Measurements from ENCODE around the gene RGS2.

Gene RGS2

DNA sequence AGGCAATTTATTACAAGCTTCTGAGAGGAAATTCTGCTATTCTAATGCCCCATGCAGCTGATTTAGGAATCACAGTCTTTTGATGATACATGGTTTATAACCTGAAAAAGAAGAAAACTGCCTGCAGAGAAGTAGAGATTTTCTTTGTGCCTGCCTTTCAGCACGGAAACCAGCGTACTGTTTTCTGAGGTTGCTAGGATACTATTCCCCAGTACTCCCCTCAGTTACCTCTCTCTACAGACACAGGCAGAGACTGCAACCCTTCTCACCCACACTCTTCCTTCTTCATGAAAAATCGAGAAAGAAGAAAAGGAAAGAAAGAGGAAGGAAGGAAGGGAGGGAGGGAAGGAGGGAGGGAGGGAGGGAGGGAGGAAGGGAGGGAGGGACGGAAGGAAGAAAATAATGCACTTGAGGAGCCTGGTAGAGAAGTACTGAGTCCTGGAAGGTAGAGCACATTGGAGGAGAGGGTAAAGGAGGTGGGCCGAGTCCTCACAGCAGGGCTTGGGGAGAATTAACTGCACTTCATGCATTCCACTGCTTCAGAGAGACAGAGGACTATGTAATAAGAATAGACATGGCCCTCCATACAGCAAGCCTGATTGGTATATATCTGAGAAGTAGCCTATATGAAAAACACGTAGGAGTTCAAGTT, 21.9 kb downstream of the RGS2 start:
- DNase-seq (ENCODE audit: low read depth): no peak

DNA sequence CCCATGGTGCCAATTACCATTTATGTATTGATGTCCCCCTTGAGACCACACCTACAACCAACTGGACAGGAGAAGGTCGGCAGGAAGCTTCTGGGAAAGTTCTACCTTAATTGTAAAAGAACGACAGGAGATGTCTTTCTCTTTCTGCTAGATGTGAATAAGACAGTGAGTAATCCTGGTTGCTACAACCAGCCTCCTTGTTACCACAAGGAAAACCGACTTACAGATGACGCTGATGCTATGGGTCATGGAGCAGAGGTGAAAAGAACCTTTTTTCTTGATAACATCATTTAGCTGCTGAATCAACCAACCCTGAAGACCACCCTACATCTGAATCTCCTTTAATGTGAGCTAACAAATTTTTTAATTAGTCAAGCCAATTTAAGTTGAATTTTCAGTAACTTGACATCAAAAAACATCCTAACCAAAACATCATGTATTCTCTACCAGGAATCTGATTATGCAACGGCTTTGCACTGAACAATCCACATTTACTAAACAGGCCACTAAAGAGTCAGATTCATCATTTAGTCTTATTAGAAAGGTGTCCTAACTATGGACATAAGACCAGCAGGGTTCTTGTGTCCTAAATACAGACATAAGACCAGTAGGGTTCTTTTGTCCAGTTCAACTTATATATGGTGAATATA, 23.0 kb downstream of the RGS2 start:
- DNase-seq (ENCODE audit: low read depth): no peak

DNA sequence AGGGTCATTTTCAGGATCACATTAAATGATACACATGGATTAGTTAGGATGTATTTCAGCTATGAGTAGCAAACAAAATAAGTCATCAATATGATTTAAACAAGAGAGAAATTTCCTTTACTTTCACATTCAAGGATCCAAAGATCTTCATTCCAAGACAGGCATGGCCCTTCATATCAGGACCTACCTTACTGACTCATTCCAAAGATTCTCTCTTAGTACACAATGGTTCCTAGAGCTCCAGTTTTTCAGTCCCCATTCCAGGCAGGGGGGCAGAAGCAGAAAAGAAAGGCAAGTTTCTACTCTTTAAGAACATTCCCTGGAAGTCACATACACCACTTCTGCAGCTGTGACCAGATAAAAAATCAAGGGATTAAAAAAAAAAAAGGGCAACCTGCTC, 23.7 kb downstream of the RGS2 start:
- DNase-seq (ENCODE audit: low read depth): no peak

DNA sequence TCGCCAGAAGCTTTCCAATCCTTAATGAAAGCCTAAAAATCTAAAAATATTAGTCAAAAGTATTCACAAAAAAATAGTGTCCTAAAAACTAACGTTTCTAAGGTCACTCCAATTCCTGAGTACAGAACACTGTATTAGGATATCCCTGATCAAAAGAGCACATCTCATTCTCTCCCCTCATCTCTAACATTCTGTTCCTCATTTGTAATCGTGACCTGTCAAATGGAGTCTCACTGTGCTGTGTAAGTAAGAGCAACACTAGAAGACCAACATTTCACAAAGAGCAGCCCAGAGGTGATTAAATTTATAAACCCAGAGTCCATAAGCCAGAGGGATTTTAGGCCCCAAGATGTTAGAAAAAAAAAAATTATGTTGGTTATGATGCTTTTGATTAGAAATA, 26.3 kb downstream of the RGS2 start:
- no peak for DNase-seq (ENCODE audit: low read depth)

DNA sequence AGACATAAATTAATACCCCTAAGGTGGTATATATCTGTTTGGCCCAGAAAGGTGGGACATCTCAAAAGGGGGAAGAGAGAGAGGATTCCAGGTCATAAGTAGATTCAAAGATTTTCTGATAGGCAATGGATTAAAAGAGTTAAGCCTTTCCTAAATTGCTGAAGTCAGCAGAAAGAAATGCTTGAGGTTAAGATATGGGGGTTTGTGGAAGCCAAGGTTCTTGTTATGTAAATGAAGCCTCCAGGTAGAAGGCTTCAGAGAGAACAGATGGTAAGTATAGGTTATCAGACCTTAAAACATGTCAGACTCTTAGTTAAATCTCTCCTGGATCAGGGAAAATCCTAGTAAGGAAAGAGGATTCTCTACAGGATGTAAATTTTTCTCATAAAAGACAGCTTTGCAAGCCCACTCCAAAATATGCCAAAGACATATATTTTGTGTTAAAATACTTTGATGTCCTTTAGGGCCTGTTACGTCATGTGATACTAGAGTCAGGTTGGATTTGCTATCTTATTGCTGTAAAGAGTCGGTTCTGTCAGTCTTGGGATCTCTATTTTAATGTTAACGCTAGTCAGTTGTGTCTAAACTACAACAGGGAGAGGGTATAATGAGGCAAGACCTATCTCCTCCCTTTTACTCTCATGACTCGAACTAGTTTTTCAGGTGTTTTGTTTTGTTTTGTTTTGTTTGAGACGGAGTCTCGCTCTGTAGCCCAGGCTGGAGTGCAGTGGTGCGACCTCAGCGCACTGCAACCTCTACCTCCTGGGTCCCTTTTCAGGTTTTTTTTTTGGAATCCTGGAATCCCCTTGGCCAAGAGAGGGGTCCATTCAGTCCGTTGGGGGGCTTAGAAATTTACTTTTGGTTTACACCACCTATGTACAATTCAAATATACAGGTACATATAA, 30.6 kb downstream of the RGS2 start:
- no peak for DNase-seq (ENCODE audit: low read depth)

DNA sequence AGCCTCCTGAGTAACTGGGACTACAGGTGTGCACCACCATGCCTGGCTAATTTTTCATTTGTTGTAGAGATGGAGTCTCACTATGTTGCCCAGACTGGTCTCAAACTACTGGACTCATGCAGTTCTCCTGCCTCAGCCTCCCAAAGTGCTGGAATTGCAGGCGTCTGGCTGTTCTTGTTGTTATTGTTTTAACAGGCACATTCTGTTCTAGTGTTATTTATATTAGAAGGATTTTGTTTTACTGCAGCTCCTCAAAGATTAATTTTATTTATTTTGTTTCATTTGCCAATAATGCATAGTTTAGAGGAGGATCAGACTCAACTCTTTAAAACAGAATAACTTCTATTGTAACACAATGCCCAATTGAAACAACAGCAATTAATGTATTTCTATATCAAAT, 35.5 kb downstream of the RGS2 start:
- DNase-seq (ENCODE audit: low read depth): no peak

DNA sequence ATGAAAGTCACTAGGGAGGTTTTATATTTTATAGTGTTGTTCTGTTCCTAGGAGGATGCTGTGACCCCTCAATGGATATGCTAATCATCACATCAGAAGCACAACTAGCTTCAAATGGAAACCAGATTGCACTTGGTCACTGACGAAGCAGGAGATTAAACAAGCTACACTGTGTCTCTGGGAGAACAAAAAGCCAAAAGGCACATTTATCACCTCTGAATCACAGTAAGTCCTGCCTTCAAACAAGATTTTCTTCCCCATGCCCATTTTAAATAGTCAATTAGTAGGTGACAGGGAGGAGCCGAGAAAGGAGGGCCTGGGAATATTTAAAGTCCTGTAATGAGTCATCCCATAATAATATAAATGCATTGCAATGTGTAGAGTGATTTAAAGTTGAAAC, 38.1 kb downstream of the RGS2 start:
- DNase-seq (ENCODE audit: low read depth): no peak

DNA sequence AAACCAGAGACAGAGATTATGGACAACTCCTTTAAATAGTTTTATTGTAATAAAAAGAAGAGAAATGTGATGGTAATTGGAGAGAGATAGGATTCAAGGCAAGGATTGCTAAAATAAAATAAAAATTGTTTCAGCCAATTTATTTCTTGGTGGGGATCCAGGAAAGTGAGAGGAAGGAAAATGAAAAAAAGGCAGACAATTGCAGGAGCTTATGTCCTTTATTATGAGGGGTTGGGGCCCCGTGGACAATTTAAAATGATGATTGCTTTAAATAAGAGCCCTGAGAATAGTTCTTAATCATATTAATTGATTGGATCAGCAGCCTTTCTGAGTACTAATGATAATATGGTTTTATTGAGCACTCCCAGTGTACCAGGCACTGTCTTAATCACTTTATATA, 40.2 kb downstream of the RGS2 start:
- DNase-seq (ENCODE audit: low read depth): no peak

DNA sequence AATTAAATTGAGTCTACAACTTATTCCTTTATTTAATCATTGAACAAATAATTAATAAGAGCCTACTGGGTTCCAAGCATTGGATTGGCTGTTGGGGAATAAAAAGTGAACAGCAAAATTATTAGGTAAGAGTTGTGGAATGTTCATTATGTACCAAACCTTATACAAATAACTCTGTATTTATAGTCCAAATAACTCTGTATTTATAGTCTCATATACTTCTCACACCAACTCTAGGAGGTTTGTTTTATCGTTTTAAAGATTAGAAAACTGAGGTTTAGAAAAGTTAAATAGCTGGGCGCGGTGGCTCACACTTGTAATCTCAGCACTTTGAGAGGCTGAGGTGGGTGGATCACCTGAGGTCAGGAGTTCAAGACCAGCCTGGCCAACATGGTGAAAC, 40.6 kb downstream of the RGS2 start:
- no peak for DNase-seq (ENCODE audit: low read depth)

DNA sequence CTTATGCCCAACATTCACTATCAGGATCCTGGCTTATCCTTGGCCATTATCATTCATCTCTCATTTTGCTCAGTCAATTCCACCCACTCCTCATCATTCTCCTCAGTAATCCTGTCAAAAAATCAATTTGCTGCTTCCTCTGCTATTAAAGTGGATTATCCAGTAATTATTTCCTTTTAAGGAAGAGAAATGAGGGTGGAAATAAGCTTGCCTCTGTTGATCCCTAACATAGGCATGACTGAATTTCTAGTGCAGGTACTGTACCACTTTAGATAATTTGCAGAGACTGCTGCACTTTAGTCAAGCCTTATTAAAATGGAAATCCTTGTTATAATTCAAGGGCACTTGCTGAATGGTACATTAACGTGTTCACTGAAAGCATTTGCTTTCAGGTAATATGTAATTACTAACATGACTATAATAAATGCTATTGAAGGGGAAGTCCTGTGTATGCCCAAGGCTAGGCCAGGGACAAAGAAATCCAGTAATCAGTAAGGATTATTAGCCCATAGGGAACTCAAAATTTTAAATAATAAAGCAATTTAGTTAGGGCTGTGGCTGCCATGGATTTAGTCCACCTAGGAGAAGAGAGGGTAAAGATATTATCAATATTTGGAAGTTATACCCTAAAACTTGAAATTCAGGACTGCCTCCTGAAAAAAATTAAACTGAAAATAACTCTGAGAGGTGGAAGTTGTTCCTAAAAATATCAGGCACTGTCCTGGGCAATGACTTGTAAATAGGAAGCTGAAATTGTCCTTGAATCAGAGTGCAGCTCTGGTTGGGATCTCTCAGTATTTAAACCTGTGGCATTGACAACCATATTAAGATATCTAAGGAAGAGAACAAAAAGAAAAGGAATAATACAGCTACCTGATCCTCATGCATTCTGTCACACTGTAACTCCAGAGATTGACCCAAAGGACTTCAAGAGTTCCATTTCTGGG, 43.4 kb downstream of the RGS2 start:
- no peak for DNase-seq (ENCODE audit: low read depth)

DNA sequence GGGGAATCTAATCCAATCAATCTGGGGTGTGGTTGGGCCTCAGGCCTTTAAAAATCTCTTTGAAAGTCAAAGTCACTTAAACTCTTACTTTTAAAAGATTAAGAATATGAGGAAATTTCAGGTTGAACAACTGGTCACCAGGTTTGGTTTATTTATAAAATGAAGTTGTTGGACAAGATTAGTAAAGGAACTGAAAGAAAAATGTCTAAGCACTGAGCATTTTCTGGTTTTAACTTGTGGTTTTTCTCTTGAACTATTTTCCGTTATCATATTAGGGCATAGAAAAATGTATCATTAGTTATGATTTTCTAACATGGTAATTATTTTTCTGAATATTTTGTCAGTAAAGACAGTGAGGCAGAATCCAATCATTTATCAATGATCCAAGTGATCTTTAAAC, 49.6 kb downstream of the RGS2 start:
- no peak for DNase-seq (ENCODE audit: low read depth)

DNA sequence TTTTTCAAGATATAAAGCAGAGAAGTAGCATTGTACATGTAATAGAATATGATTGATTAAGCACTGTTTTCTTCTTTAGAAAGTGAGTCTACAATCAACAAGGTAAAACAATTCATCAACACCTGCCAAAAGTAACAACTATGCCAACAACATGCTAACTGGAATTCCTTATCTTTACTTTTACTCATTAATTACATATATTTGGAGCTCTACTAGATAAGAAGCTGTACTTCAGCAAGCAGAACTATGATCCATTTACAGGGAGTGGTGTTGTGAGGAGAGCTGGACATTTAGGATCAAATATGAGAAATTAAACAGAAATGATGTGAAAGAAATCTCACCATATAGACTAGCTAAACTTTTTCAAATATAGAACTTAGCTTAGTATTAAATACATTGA, 51.0 kb downstream of the RGS2 start:
- DNase-seq (ENCODE audit: low read depth): no peak

DNA sequence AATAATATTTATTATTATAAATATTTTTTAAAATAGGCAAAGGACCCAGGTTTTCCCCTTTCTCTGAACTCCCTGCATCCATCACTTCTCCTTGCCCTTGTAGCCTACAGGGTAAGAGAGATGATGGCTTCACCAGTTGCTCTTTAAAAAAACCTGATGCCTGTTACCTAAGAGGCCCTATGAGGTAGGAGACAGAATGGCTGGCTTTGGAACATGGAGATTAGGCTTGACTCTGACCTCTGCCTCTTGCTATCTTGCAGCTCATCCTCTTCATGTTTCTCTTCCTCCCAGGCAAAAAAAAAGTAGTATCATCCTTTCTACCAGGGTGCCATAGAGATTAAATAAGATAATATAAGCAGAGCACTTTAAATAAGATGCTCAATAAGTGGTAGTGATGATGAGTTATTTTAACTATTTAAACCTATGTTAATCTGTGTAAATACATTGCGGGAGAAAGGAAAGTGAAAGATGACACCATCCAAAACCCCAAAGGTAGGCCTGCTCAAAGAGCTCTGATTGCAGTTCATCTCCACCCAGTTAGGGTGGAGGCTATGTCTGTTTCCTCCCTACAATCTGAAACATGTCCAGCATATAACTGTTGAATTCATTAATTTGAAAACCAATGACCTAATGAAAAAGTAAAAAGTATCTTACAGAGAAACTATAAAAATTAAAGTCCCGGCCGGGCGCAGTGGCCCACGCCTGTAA, 51.8 kb downstream of the RGS2 start:
- DNase-seq (ENCODE audit: low read depth): no peak

DNA sequence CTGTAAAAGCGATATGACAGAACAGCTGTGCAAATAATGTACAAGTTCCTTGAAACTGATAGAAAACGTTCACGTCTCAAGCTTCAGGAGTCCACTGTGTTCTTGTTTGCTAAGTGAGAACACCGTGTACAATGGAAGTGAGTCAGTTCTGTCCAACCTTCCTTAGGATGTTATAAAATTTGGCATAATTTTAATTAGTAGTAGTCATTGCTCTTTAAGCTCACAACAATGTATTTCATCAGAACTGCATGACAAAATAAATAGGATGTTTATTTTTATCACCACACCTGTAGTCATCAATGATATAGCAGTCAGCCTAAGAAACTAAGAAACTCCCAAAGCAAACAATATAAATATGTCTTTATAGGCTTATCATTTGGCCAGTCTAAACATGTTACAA, 53.0 kb downstream of the RGS2 start:
- DNase-seq (ENCODE audit: low read depth): no peak

Data from stimulated activated CD8-positive, alpha-beta memory T cell treated with anti-CD3 and anti-CD28 coated beads, Interleukin-15, amount 100 ng/mL, for 24 hours (primary cell).